Astrocyte (in vitro differentiated cells and primary cell): ENCODE results near the gene PLEK2. TPM values are rescaled to one million over a fixed set of nuclear protein-coding genes. Genes with fewer than 3 reads are reported as not detected.
A peak's percentile ranks its signal among the peaks of the same experiment; 100 is the strongest.
"Not testable (repeated sequence)": the region's sequence is repeated elsewhere in the genome, so short reads cannot be mapped to it uniquely, and the experiment has no call there.

Source experiments
- DNase-seq: peaks from one replicate; pipeline ENCODE4 v3.0.0-alpha.2; 2010; ENCODE audit warnings: low read depth
- FAIRE-seq: peaks from 2 replicates; lab custom pipeline; 2011; peaks lifted over from hg19 to GRCh38; lab: Jason Lieb, UNC
- H2AFZ ChIP-seq: 2 replicates; pipeline ENCODE4 v1.6.0; 2012; ENCODE audit warnings: low read depth, low read length, inconsistent platforms
- H3K27ac ChIP-seq: 2 replicates; pipeline ENCODE4 v1.5.1; 2011; ENCODE audit warnings: low read depth, low read length, inconsistent platforms
- H3K27me3 ChIP-seq: 2 replicates; pipeline ENCODE4 v1.6.0; 2011; ENCODE audit warnings: low read length, inconsistent platforms; ENCODE audit not compliant: insufficient read depth
- H3K36me3 ChIP-seq: 2 replicates; pipeline ENCODE4 v1.5.1; 2011; ENCODE audit warnings: low read length, inconsistent platforms; ENCODE audit not compliant: insufficient read depth
- H3K4me1 ChIP-seq: 2 replicates; pipeline ENCODE4 v1.5.1; 2011; ENCODE audit warnings: low read length, inconsistent platforms; ENCODE audit not compliant: insufficient read depth
- H3K4me2 ChIP-seq: 2 replicates; pipeline ENCODE4 v1.6.0; 2012; ENCODE audit warnings: low read length, inconsistent platforms
- H3K4me3 ChIP-seq: 2 replicates; pipeline ENCODE4 v1.5.1; 2011; ENCODE audit warnings: low read depth, mild to moderate bottlenecking, low read length, inconsistent platforms; ENCODE audit not compliant: insufficient read depth
- H3K79me2 ChIP-seq: 2 replicates; pipeline ENCODE4 v1.6.0; 2012; ENCODE audit warnings: mild to moderate bottlenecking, low read length, inconsistent platforms; ENCODE audit not compliant: insufficient read depth
- H3K9ac ChIP-seq: 2 replicates; pipeline ENCODE4 v1.6.0; 2012; ENCODE audit warnings: mild to moderate bottlenecking, low read length, inconsistent platforms
- H3K9me3 ChIP-seq: 2 replicates; pipeline ENCODE4 v1.5.1; 2012; ENCODE audit warnings: low read depth, mild to moderate bottlenecking, low read length, inconsistent platforms; ENCODE audit not compliant: insufficient read depth
- H4K20me1 ChIP-seq: 2 replicates; pipeline ENCODE4 v1.6.0; 2012; ENCODE audit warnings: low read length, inconsistent platforms; ENCODE audit not compliant: insufficient read depth
- H3K27ac Mint-ChIP-seq: one replicate; pipeline ENCODE4 v1.8.0; 2021; ENCODE audit warnings: mild to moderate bottlenecking, mixed read lengths; ENCODE audit not compliant: unreplicated experiment
- H3K27me3 Mint-ChIP-seq: one replicate; pipeline ENCODE4 v1.8.0; 2021; ENCODE audit warnings: low read depth, mixed read lengths; ENCODE audit not compliant: unreplicated experiment
- H3K36me3 Mint-ChIP-seq: one replicate; pipeline ENCODE4 v1.8.0; 2021; ENCODE audit warnings: low read depth, mixed read lengths; ENCODE audit not compliant: unreplicated experiment
- H3K4me1 Mint-ChIP-seq: one replicate; pipeline ENCODE4 v1.8.0; 2021; ENCODE audit warnings: low read depth, mixed read lengths; ENCODE audit not compliant: unreplicated experiment
- H3K4me3 Mint-ChIP-seq: one replicate; pipeline ENCODE4 v1.8.0; 2021; ENCODE audit warnings: mild to moderate bottlenecking, moderate library complexity, mixed read lengths; ENCODE audit not compliant: unreplicated experiment
- H3K9me3 Mint-ChIP-seq: one replicate; pipeline ENCODE4 v1.8.0; 2021; ENCODE audit warnings: mild to moderate bottlenecking, mixed read lengths; ENCODE audit not compliant: unreplicated experiment
- CTCF ChIP-seq: IDR thresholded peaks from 2 replicates; pipeline ENCODE4 v1.5.1; 2011; ENCODE audit warnings: low read depth, mild to moderate bottlenecking, inconsistent platforms, low read length, moderate library complexity; ENCODE audit not compliant: insufficient read depth
- EZH2 ChIP-seq: IDR thresholded peaks from 2 replicates; pipeline ENCODE4 v1.6.1; 2012; ENCODE audit warnings: mild to moderate bottlenecking, low read length, inconsistent platforms; ENCODE audit not compliant: insufficient read depth
- total RNA-seq: library from RNA; stranded (reverse); gene quantifications from 2 replicates; pipeline ENCODE4 v1.2.1, GENCODE V29; 2021

Gene PLEK2
- total RNA-seq, 1 donor from 2014 or later: 1.3 TPM

- no peak overlapping the region for H3K27ac ChIP-seq
- H2AFZ ChIP-seq: peak overlapping the region; percentile 36
- peaks cover 8% of the 10 kb centered on the region for H3K27me3 Mint-ChIP-seq
- peaks cover 9% of the 10 kb centered on the region for H3K9me3 Mint-ChIP-seq
- H4K20me1 ChIP-seq: no peaks in the 10 kb centered on the region
- H3K79me2 ChIP-seq: no peaks in the 10 kb centered on the region
- H3K9me3 ChIP-seq: no peaks in the 10 kb centered on the region
- no peak overlapping the region for H3K27ac Mint-ChIP-seq
- peaks cover 4% of the 10 kb centered on the region for H3K4me1 ChIP-seq
- peaks cover 2% of the 10 kb centered on the region for H3K36me3 Mint-ChIP-seq
- H3K4me3 Mint-ChIP-seq: no peak overlapping the region
- DNase-seq: no peak
- no peaks in the 10 kb centered on the region for H3K36me3 ChIP-seq
- H3K4me1 Mint-ChIP-seq: peaks cover 7% of the 10 kb centered on the region
- no peak for TF ChIP-seq EZH2
- no peak for TF ChIP-seq CTCF
- no peaks in the 10 kb centered on the region for H3K27me3 ChIP-seq
- no peak for FAIRE-seq
- no peak overlapping the region for H3K9ac ChIP-seq
- peak overlapping the region; percentile 23 for H3K4me2 ChIP-seq
- H3K4me3 ChIP-seq: no peak overlapping the region
These were observed 1.7 kb downstream of the PLEK2 start for GRCh38 chr14:67410313-67410712.

DNA sequence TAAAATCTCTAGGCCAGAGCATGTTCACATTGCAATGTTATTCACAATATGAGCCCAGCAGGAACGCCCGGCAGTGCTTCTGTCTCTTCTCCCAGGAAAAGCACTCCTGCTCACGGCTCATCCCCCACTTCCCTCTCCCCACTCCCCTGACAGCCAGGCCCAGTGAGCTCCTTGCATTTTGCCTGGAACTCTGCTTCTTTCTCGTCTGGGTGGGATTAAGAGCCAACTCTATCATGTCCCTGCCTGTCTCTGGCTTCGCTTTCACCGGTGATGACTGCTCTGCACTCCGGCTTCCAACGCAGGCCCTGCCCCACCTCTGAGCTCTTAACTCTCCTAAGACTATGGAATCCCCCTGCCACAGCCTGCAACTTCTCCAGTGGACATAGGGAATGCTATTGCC lies 2.5 kb downstream of the PLEK2 start:
- H3K79me2 ChIP-seq: no peaks in the 10 kb centered on the region
- H3K9me3 ChIP-seq: no peaks in the 10 kb centered on the region
- Mint-ChIP-seq H3K27ac (no peak overlapping the region), H3K4me3 (no peak overlapping the region), H3K4me1 (peaks cover 5% of the 10 kb centered on the region), H3K9me3 (peaks cover 9% of the 10 kb centered on the region), H3K36me3 (peaks cover 2% of the 10 kb centered on the region), H3K27me3 (peaks cover 8% of the 10 kb centered on the region)
- no peaks in the 10 kb centered on the region for H4K20me1 ChIP-seq
- H3K36me3 ChIP-seq: no peaks in the 10 kb centered on the region
- DNase-seq (no peak), FAIRE-seq (no peak)
- no peaks in the 10 kb centered on the region for H3K27me3 ChIP-seq
- H3K4me2 ChIP-seq: no peak overlapping the region
- H2AFZ ChIP-seq: no peak overlapping the region
- TF ChIP-seq CTCF: no peak
- no peak for TF ChIP-seq EZH2
- H3K4me1 ChIP-seq: peaks cover 4% of the 10 kb centered on the region
- no peak overlapping the region for H3K4me3 ChIP-seq
- no peak overlapping the region for H3K27ac ChIP-seq
- H3K9ac ChIP-seq: no peak overlapping the region

DNA sequence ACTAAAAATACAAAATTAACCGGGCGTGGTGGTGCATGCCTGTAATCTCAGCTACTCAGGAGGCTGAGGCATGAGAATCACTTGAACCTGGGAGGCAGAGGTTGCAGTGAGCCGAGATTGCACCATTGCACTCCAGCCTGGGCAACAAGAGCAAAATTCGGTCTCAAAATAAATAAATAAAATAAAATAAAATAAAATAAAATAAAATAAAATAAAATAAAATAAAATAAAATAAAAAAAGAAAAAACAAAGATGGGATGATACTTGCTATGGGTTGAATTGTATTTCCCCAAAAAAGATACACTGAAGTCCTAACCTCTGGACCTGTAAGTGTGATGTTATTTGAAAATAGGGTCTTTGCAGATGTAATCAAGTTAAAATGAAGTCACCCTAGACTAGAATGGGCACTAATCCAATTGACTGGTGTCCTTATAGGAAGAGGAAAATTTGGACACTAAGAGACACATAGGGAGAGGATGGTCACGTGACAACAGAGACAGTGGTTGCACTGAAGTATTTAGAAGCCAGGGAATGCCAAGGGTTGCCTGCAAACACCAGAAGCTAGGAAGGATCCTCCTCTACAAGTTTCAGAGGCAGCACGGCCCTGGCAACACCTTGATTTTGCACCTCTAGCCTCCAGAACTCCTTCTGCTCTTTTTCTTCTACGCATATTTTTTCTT lies 3.7 kb downstream of the PLEK2 start:
- H3K9ac ChIP-seq, H3K36me3 ChIP-seq, H3K4me2 ChIP-seq, H4K20me1 ChIP-seq, H3K36me3 Mint-ChIP-seq, H3K4me3 ChIP-seq, H3K27me3 ChIP-seq, H3K4me1 ChIP-seq, FAIRE-seq, H2AFZ ChIP-seq, H3K4me3 Mint-ChIP-seq, H3K9me3 ChIP-seq, DNase-seq, H3K9me3 Mint-ChIP-seq, H3K27ac Mint-ChIP-seq, H3K27ac ChIP-seq, H3K27me3 Mint-ChIP-seq, H3K79me2 ChIP-seq, H3K4me1 Mint-ChIP-seq: not testable (repeated sequence)
